Kidney epithelial cell (primary cell): ENCODE measurements around the gene HS3ST4. TPM values are rescaled to one million over a fixed set of nuclear protein-coding genes. Genes with fewer than 3 reads are reported as not detected.

Source experiments
- DNase-seq: peaks from one replicate; pipeline ENCODE4 v3.0.0-alpha.2; 2010; ENCODE audit warnings: low read depth
- H3K27me3 ChIP-seq: 2 replicates; pipeline ENCODE4 v1.6.0; 2011; ENCODE audit warnings: low read length; ENCODE audit not compliant: control insufficient read depth, insufficient read depth
- H3K36me3 ChIP-seq: 2 replicates; pipeline ENCODE4 v1.5.1; 2011; ENCODE audit warnings: low read length; ENCODE audit not compliant: control insufficient read depth, insufficient read depth
- H3K4me3 ChIP-seq: 2 replicates; pipeline ENCODE4 v1.5.1; 2011; ENCODE audit warnings: low read depth, mild to moderate bottlenecking, control low read depth, low read length
- CTCF ChIP-seq: IDR thresholded peaks from 2 replicates; pipeline ENCODE4 v1.5.1; 2011; ENCODE audit warnings: mild to moderate bottlenecking, moderate library complexity, low read length, control low read depth, inconsistent platforms; ENCODE audit not compliant: insufficient read depth, poor library complexity, severe bottlenecking
- total RNA-seq: library from RNA; depleted of rRNA; stranded (reverse); fragments of >200 nt; gene quantifications from 2 replicates; pipeline ENCODE4 v1.2.3, GENCODE V29; 2015

Gene HS3ST4
- total RNA-seq, 1 donor from 2014 or later = 0.21 TPM

DNA sequence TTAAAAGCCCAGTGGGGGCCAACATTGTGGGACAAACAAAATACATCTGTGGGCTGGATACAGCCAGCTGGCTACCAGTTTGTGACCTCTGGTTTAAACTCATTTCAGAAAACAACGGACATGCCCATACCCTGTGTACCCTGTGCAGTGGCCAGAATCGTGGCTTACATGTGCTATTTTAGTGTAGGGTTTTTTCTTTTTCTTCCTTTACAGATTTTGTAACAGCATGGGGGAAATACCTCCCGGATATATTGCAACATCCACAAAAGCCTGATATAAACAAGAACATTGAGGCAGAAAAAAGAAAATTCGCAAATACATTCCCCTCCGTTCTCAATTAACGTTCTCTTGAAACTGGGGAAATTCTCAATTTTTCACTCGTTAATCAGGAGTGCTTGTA is 7.3 kb downstream of the HS3ST4 start:
- peaks cover 11% of the 10 kb centered on the region for H3K27me3 ChIP-seq
- no peak for TF ChIP-seq CTCF
- no peaks in the 10 kb centered on the region for H3K36me3 ChIP-seq
- DNase-seq = no peak
- H3K4me3 ChIP-seq = no peak overlapping the region

DNA sequence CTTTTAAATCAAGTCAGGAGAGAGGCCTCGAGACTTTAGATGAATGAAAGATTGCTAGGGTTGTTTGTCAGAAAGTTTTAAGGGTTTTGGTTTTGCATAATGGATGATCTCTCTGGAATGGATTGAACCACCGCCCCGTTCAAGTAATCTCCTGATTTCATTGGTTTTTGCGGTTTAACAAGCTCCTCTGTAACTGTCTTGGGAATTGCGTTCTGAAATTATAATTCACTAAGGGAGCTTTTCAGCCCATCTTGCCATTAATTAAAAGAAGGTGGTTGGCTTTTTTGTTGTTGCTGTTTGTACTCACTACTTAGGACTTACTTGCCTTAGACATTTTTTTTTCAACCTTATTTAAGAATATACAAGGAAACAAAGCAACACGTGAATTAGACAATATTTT is 8.8 kb downstream of the HS3ST4 start:
- H3K27me3 ChIP-seq = peaks cover 5% of the 10 kb centered on the region
- DNase-seq = no peak
- no peak overlapping the region for H3K4me3 ChIP-seq
- H3K36me3 ChIP-seq = no peaks in the 10 kb centered on the region
- no peak for TF ChIP-seq CTCF

DNA sequence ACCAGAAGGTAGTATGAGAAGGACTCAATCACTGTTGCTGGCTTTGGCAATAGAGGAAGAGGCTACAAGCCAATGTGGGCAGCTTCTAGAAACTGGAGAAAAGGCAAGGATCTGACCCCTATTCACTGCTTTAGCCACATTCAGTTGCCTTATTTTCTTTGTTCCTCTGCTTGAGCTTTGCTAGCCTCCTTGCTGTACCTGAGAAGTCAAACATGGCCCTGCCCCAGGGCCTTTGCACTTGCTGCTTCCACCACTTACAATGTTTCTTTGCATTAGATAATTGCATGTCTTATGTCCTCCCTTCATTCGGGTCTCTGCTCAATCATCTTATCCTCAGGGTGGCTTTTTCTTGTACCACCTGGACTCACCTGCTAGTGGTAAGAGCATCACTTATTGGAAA is 15.8 kb downstream of the HS3ST4 start:
- no peak for DNase-seq
- Histone ChIP-seq H3K4me3 (no peak overlapping the region), H3K36me3 (no peaks in the 10 kb centered on the region), H3K27me3 (no peaks in the 10 kb centered on the region)
- no peak for TF ChIP-seq CTCF

- Histone ChIP-seq H3K27me3 (no peaks in the 10 kb centered on the region), H3K36me3 (no peaks in the 10 kb centered on the region), H3K4me3 (no peak overlapping the region)
- peak; percentile 51 for TF ChIP-seq CTCF
- no peak for DNase-seq
Observed at GRCh38 chr16:25707982-25708583, 16.3 kb downstream of the HS3ST4 start.

GRCh38 chr16:25709213-25709612 is 17.5 kb downstream of the HS3ST4 start:
- Histone ChIP-seq H3K4me3 (no peak overlapping the region), H3K27me3 (no peaks in the 10 kb centered on the region), H3K36me3 (no peaks in the 10 kb centered on the region)
- no peak for TF ChIP-seq CTCF
- no peak for DNase-seq
